OCI-LY3 (cell line): Measurements from ENCODE around the gene PCDH18.

ENCODE experiments used
- H2AFZ ChIP-seq: fragments of 200-600, 300-600 bp; shearing (Covaris generic); 2 replicates; pipeline ENCODE4 v1.6.0; 2014; ENCODE audit warnings: antibody characterized with exemption, low read depth, low read length
- H3K27ac ChIP-seq: fragments of 200-600, 300-600 bp; sonication (generic); 2 replicates; pipeline ENCODE4 v1.5.1; 2014; ENCODE audit warnings: mild to moderate bottlenecking, low read length, moderate library complexity, mixed read lengths
- H3K27me3 ChIP-seq: fragments of 200-600, 300-600 bp; sonication (generic); 2 replicates; pipeline ENCODE4 v1.6.1; 2014; ENCODE audit warnings: low read depth, low read length, mixed read lengths
- H3K36me3 ChIP-seq: fragments of 200-600, 300-600 bp; sonication (generic); replicated peaks from 2 replicates; pipeline ENCODE3; 2014; ENCODE audit warnings: low read depth, low read length, mixed read lengths
- H3K4me1 ChIP-seq: fragments of 300-600, 200-600 bp; sonication (generic); 2 replicates; pipeline ENCODE4 v1.6.1; 2014; ENCODE audit warnings: low read length, mixed read lengths
- H3K4me2 ChIP-seq: fragments of 200-600, 300-600 bp; sonication (generic); 2 replicates; pipeline ENCODE4 v1.6.1; 2014; ENCODE audit warnings: low read length, mixed read lengths
- H3K4me3 ChIP-seq: fragments of 300-600, 200-600 bp; sonication (generic); 2 replicates; pipeline ENCODE4 v1.5.1; 2014; ENCODE audit warnings: antibody characterized with exemption, mild to moderate bottlenecking, low read length, moderate library complexity
- H3K79me2 ChIP-seq: fragments of 300-600, 200-600 bp; shearing (Covaris generic); 2 replicates; pipeline ENCODE4 v1.6.1; 2014; ENCODE audit warnings: mild to moderate bottlenecking, low read length, mixed read lengths
- H3K9ac ChIP-seq: fragments of 300-600, 200-600 bp; shearing (Covaris generic); 2 replicates; pipeline ENCODE4 v1.6.0; 2014; ENCODE audit warnings: mild to moderate bottlenecking, low read length, moderate library complexity
- H3K9me3 ChIP-seq: fragments of 200-600, 300-600 bp; shearing (Covaris generic); 2 replicates; pipeline ENCODE4 v1.6.1; 2014; ENCODE audit warnings: low read length, mixed read lengths; ENCODE audit not compliant: insufficient read depth
- H4K20me1 ChIP-seq: fragments of 200-600, 300-600 bp; sonication (generic); 2 replicates; pipeline ENCODE4 v1.6.1; 2016; ENCODE audit warnings: low read length, mixed read lengths; ENCODE audit not compliant: insufficient read depth
- CTCF ChIP-seq: fragments of 200-600, 300-600 bp; sonication (generic); IDR thresholded peaks from 2 replicates; pipeline ENCODE4 v1.5.1; 2014; ENCODE audit warnings: antibody characterized with exemption, low read length, low read depth
- EZH2phosphoT487 ChIP-seq: fragments of 200-600 bp; shearing (Covaris generic); IDR thresholded peaks from 2 replicates; pipeline ENCODE4 v1.6.1; 2018; ENCODE audit warnings: antibody characterized with exemption, mixed run types, low read depth

PCDH18 gene

GRCh38 chr4:137531986-137532868 is at the start of gene PCDH18:
Gene PCDH18 (minus strand): TSS chr4:137532494. CDS start chr4:137532088, 406 bp downstream.
- H3K79me2 ChIP-seq: no peaks in the 10 kb centered on the region
- no peaks in the 10 kb centered on the region for H3K4me1 ChIP-seq
- peak within 1 kb of the TSS; percentile 11; the same call in 1 of the 2 replicates for H3K9ac ChIP-seq
- H2AFZ ChIP-seq: peak within 1 kb of the TSS; percentile 75
- peak within 1 kb of the TSS; percentile 40 for H3K4me3 ChIP-seq
- TF ChIP-seq EZH2phosphoT487: no peak
- TF ChIP-seq CTCF: no peak
- no peaks in the 10 kb centered on the region for H4K20me1 ChIP-seq
- H3K9me3 ChIP-seq: no peaks in the 10 kb centered on the region
- H3K36me3 ChIP-seq: no peaks in the 10 kb centered on the region
- no peaks in the 10 kb centered on the region for H3K27me3 ChIP-seq
- H3K4me2 ChIP-seq: peak within 1 kb of the TSS; percentile 47
- H3K27ac ChIP-seq: no peak within 1 kb of the TSS

GRCh38 chr4:137576446-137576845 is 44.2 kb upstream of the PCDH18 start:
- no peaks in the 10 kb centered on the region for H3K9me3 ChIP-seq
- TF ChIP-seq CTCF (no peak), EZH2phosphoT487 (no peak)
- H3K79me2 ChIP-seq: no peaks in the 10 kb centered on the region
- peaks cover 7% of the 10 kb centered on the region; the same call in 1 of the 2 replicates for H3K4me1 ChIP-seq
- H4K20me1 ChIP-seq: no peaks in the 10 kb centered on the region
- H3K27me3 ChIP-seq: no peaks in the 10 kb centered on the region
- no peak overlapping the region for H3K4me2 ChIP-seq
- H3K36me3 ChIP-seq: no peaks in the 10 kb centered on the region
- H2AFZ ChIP-seq: no peak overlapping the region
- H3K27ac ChIP-seq: no peak overlapping the region
- H3K9ac ChIP-seq: no peak overlapping the region
- no peak overlapping the region for H3K4me3 ChIP-seq

- Histone ChIP-seq H3K4me1 (peaks cover 7% of the 10 kb centered on the region; the same call in 1 of the 2 replicates), H3K79me2 (no peaks in the 10 kb centered on the region), H3K36me3 (no peaks in the 10 kb centered on the region), H4K20me1 (no peaks in the 10 kb centered on the region), H3K9me3 (no peaks in the 10 kb centered on the region), H3K4me2 (no peak overlapping the region), H3K27ac (no peak overlapping the region), H2AFZ (no peak overlapping the region), H3K4me3 (no peak overlapping the region), H3K9ac (no peak overlapping the region), H3K27me3 (no peaks in the 10 kb centered on the region)
- TF ChIP-seq EZH2phosphoT487 (no peak), CTCF (no peak)
Measured at GRCh38 chr4:137572647-137573046, 40.4 kb upstream of the PCDH18 start.

- no peaks in the 10 kb centered on the region for H3K36me3 ChIP-seq
Measured at GRCh38 chr4:137572163-137572562, 39.9 kb upstream of the PCDH18 start.

More at GRCh38 chr4:137572163-137572562, 39.9 kb upstream of the PCDH18 start:
- H3K27ac ChIP-seq: no peak overlapping the region
- H2AFZ ChIP-seq: no peak overlapping the region
- no peak for TF ChIP-seq EZH2phosphoT487
- no peak for TF ChIP-seq CTCF
- H3K4me2 ChIP-seq: no peak overlapping the region
- H3K9me3 ChIP-seq: no peaks in the 10 kb centered on the region; the same call in 1 of the 2 replicates
- no peak overlapping the region for H3K9ac ChIP-seq
- H3K4me1 ChIP-seq: peaks cover 7% of the 10 kb centered on the region; the same call in 1 of the 2 replicates
- H4K20me1 ChIP-seq: no peaks in the 10 kb centered on the region
- no peaks in the 10 kb centered on the region for H3K79me2 ChIP-seq
- no peaks in the 10 kb centered on the region for H3K27me3 ChIP-seq
- no peak overlapping the region for H3K4me3 ChIP-seq
